Keratinocyte (primary cell): ENCODE measurements around the gene SCD.

Source experiments
- CTCF ChIP-seq, 3 experiments: IDR thresholded peaks in 1 of 3; conservative IDR thresholded peaks in 1 of 3; optimal IDR thresholded peaks in 1 of 3; 2 replicates in 2 of 3; 3 replicates in 1 of 3; pipeline versions ENCODE3 to v1.5.1; 2011; ENCODE audit warnings: low read length in 3 of 3, mild to moderate bottlenecking in 3 of 3, moderate library complexity in 2 of 3, control low read depth in 1 of 3, inconsistent platforms in 1 of 3; ENCODE audit not compliant: insufficient read depth in 2 of 3; ENCODE audit errors: extremely low read depth in 1 of 3
- EZH2 ChIP-seq: IDR thresholded peaks from one replicate; pipeline ENCODE4 v1.6.1; 2012; ENCODE audit warnings: inconsistent platforms, mild to moderate bottlenecking, low read length, moderate library complexity

DNA sequence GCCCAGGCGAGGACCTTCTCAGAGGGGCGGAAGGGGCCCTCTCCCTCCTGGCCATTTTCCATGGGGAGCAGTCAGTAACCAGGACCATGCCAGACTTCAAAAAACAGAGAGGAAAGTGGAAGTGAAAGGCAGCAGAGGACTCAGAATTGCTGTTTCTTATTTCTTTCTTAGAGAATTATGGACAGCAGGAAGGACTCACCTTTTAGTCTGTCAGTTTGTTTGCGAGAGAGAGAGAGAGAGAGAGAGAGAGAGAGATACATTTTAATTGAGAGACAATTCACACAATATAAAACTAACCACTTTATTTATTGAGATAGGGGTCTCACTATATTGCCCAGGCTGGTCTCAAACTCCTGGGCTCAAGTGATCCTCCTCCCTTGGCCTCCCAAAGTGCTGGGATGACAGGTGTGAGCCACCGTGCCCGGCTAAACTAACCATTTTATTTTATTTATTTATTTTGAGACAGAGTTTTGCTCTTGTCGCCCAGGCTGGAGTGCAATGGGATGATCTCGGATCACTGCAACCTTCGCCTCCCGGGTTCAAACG lies 24.5 kb downstream of the SCD start:
- TF ChIP-seq CTCF (optimal IDR thresholded peaks at IDR 0.05 in 1 of 3, IDR thresholded peaks at IDR 0.05 in 1 of 3, conservative IDR thresholded peaks at IDR 0.05 in 1 of 3; ENCODE audit: extremely low read depth in 1 of 3, insufficient read depth in 2 of 3, low read length in 3 of 3) (no peak), EZH2 (no peak)
